Fibroblast of villous mesenchyme (primary cell): Measurements from ENCODE around the gene NFATC2. TPM values are rescaled to one million over a fixed set of nuclear protein-coding genes. Genes with fewer than 3 reads are reported as not detected.

Experiments used
- DNase-seq: peaks from one replicate; pipeline ENCODE4 v3.0.0-alpha.2; 2010; ENCODE audit warnings: low read depth
- H3K4me3 ChIP-seq: 2 replicates; pipeline ENCODE4 v1.5.1; 2011; ENCODE audit warnings: low read depth, mild to moderate bottlenecking, low read length
- CTCF ChIP-seq: IDR thresholded peaks from 2 replicates; pipeline ENCODE4 v1.5.1; 2012; ENCODE audit warnings: low read depth, mild to moderate bottlenecking, low read length; ENCODE audit not compliant: insufficient read depth
- total RNA-seq: library from RNA; depleted of rRNA; stranded (reverse); fragments of >200 nt; gene quantifications from 2 replicates; pipeline ENCODE4 v1.2.3, GENCODE V29; 2012

NFATC2 gene
- total RNA-seq, 1 donor, result under 0.01 TPM

GRCh38 chr20:51434580-51435247 is 107.8 kb downstream of the NFATC2 start:
- no peak for TF ChIP-seq CTCF
- H3K4me3 ChIP-seq, result no peak overlapping the region
- peak; percentile 86 for DNase-seq

- DNase-seq, result no peak
- TF ChIP-seq CTCF, result no peak
- H3K4me3 ChIP-seq, result no peak overlapping the region
Observed at GRCh38 chr20:51434026-51434425, 108.5 kb downstream of the NFATC2 start.

GRCh38 chr20:51432875-51433274 is 109.6 kb downstream of the NFATC2 start:
- TF ChIP-seq CTCF, result no peak
- H3K4me3 ChIP-seq, result no peak overlapping the region
- no peak for DNase-seq

- H3K4me3 ChIP-seq, result no peak overlapping the region
- TF ChIP-seq CTCF, result no peak
- DNase-seq, result no peak
Observed at GRCh38 chr20:51432251-51432784, 110.2 kb downstream of the NFATC2 start.

- DNase-seq, result no peak
- no peak overlapping the region for H3K4me3 ChIP-seq
- TF ChIP-seq CTCF, result no peak
Observed at GRCh38 chr20:51431321-51431720, 111.2 kb downstream of the NFATC2 start.

- DNase-seq, result no peak
- TF ChIP-seq CTCF, result no peak
Observed at GRCh38 chr20:51430198-51430950, 112.1 kb downstream of the NFATC2 start.

More at GRCh38 chr20:51430198-51430950, 112.1 kb downstream of the NFATC2 start:
- H3K4me3 ChIP-seq, result no peak overlapping the region
